ENCODE measurements around the gene SYT1.
"Not testable (repeated sequence)": the region's sequence is repeated elsewhere in the genome, so short reads cannot be mapped to it uniquely, and the experiment has no call there.

The SYT1 gene

DNA sequence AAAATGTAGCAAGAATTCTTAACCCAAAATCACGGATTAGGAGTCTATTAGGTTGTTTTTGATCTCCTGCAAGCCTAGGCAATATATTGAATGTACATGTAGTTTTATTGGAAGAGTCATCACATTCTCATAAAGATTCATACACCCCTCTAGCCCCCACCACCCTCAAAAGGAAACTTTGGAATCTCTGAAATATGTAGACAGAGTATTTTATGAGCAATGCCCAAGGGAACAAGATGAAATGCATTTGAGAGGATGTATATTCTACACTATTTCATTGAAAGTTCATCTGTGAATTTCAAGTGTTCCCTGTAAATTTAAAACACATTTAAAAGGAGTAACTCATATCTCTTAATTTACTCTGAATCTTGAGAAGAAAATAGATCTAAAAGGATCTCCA lies 103.7 kb downstream of the SYT1 start:
- DNase-seq (ENCODE audit: low read depth), result no peak

DNA sequence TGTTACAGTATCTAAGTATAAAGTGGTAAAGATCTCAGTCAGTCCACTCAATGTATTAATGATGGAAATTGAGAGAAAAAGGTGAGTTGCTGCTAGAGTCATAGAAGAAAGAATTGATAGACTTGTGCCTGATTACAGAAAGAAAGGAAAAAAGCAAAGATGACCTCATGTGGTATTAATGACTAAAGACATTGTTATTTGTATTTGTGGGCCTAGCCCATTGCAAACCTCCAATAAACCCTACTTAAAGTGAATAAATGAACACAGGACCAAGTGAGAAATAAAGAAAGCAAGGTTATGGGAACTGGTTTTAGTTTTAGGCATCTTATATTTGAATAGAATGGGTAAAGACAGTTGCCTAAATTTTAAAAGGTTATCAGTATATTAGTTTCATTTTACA lies 105.5 kb downstream of the SYT1 start:
- DNase-seq (ENCODE audit: low read depth), result no peak

DNA sequence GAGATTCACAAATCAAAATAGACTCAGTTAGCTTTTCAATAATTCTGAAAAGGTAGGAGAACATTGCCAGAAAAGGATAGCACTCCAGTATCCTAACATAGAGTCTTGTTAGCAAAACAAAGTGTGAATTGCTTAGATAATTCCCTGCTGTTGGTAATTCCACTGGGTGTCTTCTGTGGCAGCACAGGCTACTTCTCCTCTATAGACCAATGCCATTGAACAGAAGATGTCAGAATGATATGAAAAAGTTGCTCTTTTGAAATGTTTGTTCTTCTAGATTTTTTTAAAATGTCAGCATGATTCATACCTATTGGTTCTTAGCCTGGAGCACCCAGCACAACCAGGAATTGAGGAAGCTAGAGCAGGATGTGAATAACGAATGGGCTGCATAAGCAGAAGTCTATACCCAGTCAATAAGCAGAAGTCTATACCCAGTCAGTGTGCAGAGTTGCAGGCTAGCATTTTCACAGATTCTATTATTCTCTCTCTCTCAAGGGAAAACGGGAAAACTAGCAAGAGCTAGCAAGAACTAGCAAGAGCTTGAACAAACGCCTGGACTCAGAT lies 112.8 kb downstream of the SYT1 start:
- no peak for DNase-seq (ENCODE audit: low read depth)

DNA sequence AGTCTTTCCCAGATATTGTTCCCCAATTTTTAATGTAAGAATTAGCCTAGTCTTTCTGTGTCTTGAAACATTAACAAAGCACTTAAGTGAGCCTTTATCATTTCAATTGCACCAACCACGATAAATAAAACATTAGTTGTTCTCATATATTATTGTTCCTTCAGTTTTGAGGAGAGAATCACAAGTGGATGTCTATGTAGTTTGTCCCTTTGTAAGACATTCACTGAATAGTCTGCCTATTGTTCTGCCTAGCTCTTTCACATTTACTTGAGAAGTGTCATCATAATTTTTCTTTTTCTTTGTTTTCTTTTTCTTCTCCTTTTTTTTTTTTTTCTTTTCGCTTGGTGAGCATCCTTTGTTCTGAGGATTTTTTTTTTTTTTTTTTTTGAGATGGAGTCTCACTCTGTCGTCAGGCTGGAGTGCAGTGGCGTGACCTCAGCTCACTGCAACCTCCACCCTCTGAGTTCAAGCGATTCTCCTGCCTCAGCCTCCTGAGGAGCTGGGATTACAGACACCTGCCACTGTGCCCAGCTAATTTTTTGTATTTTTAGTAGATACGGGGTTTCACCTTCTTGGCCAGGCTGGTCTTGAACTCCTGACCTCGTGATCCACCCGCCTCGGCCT lies 129.7 kb downstream of the SYT1 start:
- no peak for DNase-seq (ENCODE audit: low read depth)

DNA sequence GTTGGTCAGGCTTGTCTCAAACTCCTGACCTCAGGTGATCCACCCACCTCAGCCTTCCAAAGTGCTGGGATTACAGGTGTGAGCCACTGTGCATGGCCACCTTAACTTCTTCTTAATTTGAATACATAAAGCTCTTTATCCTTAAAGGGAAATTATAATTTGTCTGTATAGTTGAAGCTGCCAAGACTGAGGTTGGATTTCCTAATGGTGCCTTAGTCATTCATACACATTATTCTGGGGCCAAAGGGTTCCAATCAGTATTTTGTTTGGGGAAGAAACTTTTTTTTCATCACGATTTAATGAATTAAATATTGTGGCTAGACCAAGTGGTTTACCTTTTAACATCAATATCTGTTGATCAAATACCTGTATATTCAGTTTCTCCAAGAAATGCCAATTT lies 135.9 kb downstream of the SYT1 start:
- DNase-seq (ENCODE audit: low read depth), result no peak

DNA sequence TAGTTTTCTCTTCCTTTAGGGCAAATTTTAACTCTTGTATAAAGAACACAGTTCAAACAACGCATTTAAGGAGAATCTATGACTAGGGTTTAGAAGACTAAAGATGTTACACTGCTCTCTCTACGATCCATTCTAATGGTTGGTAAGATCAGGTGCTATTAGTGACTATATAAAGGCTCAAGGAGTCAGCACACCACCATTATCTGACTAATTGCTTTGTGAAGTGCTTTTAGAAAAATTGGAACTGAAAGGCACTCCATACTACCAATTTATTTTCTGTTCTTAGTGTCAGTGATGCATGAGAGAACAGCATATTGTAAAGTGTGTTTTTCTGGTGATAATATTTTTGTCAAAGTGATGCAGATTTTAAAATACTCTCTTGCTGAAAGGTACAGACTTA lies 136.8 kb downstream of the SYT1 start:
- no peak for DNase-seq (ENCODE audit: low read depth)

DNA sequence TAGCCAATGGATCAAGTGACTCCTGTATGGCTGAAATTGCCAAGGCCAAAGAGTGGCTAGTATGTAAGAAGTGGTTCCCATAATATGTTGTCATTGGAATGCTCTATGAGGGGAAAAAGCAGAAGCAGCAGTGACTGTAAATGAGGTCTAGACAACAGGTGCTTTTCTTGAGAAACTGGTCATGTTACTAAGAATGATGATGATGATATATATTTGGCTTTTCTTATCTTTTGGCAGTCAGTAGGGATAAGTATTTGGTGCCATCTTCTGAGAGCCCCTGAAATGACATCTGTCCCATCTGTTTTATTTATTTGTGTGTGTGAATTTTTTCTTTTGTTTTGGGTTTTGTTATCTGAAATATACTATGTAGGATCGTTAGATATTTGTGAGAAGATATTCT lies 141.7 kb downstream of the SYT1 start:
- DNase-seq (ENCODE audit: low read depth), result peak; percentile 19

DNA sequence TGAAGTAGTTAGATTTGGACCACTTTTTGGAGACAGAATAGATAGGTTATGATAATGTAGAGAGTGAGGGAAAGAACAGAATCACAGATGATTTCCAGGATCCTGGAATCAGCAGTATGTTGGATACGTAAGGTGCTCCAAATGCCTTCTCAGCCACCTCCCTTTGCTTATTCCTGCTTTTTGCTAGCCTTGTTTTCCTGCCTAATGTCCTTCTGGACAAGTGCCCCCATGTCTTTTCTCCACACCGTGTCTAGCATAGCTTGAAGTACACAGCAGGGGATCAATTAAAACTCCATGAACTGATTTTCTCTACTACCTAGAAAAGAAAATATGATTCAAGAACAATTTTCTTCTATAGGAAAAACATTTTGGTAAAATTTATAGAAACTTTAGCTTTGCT lies 144.0 kb downstream of the SYT1 start:
- no peak for DNase-seq (ENCODE audit: low read depth)

DNA sequence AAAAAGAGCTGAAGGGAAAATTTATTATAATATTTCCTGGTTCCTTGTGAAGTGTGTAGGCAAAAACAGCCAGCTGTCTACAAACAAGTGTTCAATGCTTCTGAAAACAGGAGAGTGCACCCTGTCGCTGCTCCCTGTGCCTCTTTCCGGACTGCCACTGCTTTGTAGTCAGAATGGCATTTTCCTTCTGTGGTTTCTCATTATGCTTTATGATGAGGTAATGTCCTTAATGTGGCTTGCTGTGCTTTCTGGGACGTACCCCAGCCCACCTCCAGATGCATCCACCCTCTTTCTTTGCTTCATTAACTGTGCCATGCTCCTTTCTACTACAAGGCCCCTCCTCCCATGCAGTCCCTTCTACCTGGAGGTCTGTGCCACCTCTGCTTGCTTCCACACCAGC lies 148.1 kb downstream of the SYT1 start:
- DNase-seq (ENCODE audit: low read depth), result no peak

DNA sequence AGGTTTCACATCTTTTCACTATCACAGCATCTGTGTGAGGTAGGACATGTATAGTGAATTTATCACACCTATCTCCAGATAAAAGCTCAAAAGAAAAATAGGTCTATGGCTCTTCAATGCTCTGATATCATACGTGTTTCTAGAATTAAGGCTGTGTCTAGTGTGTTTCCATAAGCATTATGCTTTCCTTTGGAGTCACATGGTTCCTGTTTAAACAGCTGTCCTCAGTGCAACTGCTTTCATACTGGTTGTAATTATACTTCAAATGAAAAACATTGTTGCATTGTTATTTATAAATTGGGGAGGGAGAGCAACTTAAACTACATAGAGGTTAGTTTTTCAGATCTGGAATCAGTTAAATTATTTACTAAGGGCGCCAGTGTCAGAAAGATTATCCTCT lies 151.6 kb downstream of the SYT1 start:
- no peak for DNase-seq (ENCODE audit: low read depth)

DNA sequence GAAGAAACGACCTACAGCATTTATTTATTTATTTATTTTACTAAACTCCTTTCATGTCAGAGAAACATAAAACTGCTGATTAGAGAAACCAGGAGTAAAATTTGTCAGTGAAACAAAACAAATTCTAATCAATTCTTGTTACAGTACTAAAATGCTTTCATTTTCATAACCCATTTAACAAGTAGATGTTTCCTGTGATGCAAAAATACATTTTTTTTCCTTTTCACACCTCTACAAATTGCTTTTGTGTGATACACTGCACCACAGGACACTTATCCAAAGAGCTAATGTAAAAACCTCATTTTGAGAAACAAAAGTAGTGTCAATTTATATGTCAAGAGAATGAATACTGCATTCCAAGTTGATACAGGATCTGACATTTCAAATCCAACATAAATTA lies 155.1 kb downstream of the SYT1 start:
- no peak for DNase-seq (ENCODE audit: low read depth)

DNA sequence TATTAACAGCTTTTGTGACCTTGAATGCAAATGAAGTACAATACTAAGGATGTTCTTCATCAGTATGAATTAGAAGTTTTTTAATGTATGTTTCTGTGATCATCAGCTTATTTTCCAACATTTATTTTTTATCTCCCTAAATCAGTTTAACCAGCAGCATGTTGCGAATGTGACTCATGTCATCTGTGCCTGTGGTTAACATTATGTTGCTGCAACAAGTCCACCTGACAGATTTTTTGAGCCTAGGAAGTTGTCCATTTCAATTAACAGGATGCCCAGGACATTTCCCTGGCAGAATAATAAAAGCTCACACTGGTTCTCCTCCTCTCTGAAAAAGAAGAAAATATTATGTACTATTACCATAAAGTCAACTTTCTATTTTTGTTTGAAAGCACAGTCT lies 155.5 kb downstream of the SYT1 start:
- no peak for DNase-seq (ENCODE audit: low read depth)

DNA sequence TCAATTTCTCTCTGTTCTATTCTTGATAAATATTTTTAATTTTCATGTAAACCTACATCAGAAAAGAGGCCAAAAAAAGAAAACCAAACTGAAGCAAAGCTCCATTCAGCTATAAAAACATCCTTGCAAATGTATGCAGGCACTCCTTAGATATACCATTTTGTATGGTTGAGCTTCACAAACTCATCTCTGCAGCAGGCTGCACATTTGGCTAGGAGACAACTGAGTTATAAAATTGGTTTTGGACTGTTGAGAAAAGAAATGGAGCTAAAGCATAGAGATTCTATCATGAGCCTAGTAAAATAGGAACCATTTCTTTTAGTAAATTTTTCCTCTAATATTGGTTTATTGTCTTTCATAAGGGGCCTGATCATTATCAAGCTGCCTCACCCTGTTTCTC lies 156.4 kb downstream of the SYT1 start:
- no peak for DNase-seq (ENCODE audit: low read depth)

DNA sequence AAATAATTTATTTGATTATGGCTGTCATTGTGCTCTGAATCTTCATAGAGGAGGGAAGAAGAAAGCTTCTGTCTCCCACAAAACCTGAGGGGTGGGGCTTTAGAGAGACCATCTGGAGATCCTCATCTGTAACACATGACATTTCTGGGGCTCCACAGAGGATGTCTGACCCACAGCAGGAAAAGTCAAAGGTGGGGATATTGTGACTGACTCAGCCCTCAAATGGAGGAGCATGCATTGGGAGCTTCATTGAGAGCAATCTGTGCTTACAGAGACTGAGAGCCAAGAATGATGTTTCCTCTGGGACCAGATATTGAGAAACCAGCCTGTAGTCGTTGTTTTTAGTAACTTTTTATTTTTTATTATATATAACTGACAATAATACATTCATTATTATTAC lies 158.7 kb downstream of the SYT1 start:
- DNase-seq (ENCODE audit: low read depth), result no peak

DNA sequence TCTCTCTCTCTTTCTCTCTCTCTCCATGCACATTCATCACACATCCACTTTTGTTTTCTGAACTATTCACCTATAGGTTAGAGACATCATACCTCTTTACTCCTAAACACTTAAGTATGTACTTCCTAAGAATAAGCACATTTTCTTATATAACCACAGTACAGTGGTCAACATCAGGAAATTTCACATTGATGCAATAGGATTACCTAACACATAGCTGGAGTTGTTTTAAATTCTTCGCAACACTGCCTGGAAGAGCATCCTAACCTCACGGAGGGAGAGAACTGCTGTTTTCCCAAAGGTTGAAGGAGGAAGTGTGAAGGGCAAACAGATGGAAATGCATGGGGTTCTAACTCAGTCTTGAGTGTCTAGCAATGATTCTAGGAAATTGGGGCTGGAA lies 159.2 kb downstream of the SYT1 start:
- DNase-seq (ENCODE audit: low read depth), result no peak

DNA sequence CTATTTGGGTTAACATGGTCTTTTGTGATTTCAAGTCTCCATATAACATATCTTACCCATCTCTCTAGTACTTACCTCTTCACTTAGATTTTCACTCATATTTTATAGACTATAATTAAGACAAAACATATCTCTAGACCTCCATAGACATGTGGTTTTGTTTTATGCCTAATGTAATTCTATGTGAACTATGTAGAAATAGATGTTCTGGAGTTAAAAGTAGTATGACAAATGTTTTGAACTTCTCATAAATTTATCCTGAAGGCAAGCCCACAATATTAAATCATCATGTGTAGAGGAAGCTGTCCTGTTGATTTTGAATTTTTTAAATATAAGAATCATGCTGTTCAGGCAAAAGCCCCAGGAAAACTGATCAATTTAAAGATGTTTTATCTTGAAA lies 169.2 kb downstream of the SYT1 start:
- no peak for DNase-seq (ENCODE audit: low read depth)

DNA sequence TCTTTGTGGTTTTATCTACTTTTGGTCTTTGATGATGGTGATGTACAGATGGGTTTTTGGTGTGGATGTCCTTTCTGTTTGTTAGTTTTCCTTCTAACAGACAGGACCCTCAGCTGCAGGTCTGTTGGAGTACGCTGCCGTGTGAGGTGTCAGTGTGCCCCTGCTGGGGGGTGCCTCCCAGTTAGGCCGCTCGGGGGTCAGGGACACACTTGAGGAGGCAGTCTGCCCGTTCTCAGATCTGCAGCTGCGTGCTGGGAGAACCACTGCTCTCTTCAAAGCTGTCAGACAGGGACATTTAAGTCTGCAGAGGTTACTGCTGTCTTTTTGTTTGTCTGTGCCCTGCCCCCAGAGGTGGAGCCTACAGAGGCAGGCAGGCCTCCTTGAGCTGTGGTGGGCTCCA lies 180.2 kb downstream of the SYT1 start:
- DNase-seq (ENCODE audit: low read depth), result not testable (repeated sequence)

DNA sequence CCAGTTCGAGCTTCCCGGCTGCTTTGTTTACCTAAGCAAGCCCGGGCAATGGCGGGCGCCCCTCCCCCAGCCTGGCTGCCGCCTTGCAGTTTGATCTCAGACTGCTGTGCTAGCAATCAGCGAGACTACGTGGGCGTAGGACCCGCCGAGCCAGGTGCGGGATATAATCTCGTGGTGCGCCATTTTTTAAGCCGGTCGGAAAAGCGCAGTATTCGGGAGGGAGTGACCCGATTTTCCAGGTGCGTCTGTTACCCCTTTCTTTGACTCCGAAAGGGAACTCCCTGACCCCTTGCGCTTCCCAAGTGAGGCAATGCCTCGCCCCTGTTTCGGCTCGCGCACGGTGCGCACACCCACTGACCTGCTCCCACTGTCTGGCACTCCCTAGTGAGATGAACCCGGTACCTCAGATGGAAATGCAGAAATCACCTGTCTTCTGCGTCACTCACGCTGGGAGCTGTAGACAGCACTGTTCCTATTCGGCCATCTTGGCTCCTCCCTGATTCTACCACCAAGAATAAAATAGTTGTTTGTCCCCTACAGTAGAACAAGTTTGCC lies 180.7 kb downstream of the SYT1 start:
- DNase-seq (ENCODE audit: low read depth), result not testable (repeated sequence)

DNA sequence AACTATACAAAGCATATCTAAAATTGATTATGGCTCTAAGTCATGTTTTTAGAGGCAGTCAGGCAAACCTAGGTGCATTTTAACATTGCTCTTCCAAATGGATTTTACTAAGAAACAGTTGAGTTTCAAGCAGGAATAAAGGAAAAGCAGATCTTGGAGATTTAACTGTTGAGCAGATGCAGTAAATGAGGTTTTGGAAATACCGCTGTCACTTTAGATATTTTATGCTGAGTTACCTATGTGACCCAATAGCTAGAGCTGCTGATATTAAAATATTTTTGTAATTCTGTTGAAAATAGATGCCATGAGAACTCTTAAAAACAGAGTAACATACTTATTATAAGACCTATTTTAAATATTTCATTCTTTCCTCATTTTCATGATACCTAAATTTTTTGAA lies 181.4 kb downstream of the SYT1 start:
- no peak for DNase-seq (ENCODE audit: low read depth)

DNA sequence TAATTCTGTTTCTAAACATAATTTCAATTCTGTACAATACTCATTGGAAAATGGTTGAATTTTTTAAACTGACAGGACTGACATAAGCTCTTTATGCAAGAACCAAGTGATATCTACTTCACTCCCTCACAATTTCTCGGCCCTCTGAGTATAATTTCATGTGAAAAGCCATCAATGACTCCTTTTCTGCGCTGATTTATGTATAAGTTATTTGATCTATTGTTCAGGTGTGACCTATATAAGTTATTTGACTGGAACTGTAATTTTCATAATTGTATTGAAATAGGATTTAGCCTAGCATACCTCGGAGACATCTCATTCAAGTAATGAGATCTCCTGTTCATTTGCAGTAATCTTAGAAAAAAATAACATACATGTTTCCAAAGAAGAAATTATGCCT lies 184.4 kb downstream of the SYT1 start:
- DNase-seq (ENCODE audit: low read depth), result no peak

DNA sequence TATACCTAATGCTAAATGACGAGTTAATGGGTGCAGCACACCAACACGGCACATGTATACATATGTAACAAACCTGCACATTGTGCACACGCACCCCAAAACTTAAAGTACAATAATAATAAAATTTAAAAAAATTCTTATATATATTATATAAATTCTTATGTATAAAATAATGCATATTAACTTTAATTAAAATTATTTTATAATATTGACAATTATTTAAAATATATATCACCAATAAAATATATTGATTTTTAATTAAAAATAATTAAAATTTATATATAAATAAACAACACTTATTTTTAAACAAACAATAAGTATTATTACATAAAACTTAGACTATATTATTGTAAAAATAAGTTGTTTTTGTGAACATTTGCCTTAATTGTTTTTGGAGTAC lies 188.8 kb downstream of the SYT1 start:
- DNase-seq (ENCODE audit: low read depth), result no peak

DNA sequence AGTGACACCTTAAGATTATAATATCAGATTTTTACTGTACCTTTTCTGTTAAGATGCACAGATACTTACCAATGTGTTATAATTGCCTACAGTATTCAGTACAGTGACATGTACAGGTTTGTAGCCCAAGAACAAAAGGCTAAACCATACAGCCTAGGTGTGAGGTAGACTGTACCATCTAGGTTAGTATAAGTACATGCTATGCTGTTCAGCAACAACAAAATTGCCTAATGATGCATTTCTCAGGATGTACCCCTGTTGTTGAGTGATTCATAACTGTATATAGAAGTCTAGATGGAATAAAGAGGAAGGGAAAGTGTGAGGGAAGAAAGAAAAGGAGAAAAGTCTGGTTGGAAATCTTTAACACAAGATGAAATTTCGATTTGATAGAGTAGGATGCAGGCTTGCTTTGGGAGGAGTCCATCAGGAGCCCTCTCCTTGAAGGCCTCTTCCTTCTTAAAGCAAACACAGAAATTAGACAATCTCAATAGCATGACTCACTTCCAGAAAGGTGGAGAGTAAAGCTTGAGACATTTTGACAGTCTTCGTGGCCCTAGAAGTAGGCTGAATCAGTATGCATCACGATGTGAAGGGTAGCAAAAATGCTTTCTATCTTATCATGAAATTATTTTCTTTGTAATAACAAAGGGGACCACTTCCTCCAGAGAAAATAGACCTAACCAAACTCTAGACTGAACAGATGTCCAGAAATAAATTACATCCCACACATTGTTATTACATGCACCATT lies 191.5 kb downstream of the SYT1 start:
- DNase-seq (ENCODE audit: low read depth), result peak; percentile 39

DNA sequence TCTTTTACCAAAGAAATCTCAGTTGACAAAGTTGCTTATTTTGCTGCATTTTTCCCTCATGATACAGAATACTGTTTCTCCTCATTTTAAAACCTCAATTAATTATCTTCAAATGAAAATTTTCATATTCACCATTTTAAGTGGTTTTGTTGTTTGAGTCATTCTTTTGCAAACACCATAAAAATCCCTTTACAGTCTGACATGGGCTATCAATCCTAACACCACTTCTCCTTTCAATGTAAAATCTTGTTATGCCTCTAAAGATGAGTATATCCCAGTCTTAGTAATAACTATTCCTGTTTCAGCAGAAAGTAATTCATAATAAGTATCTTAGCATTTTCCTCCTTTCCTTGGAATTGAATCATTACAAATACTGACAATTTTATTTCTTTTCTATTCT lies 192.2 kb downstream of the SYT1 start:
- DNase-seq (ENCODE audit: low read depth), result peak; percentile 13

DNA sequence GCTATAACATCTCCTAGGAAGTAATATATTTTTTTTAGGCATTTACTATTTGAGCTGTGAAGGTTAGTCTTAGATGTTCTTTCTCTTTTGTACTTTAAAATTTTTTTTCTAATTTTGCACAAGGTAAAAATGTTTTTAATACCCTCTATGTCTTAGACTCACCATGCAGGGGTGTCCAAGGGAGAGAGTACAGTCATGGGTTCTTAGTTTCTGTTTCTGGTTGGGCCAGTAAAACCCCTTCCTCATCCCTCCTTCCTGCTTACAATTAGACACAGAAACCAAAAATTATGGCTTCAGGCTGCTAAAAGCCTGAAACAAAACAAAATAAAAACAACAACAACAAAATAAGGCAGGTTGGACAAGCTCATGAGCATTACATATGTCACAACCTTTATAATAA lies 193.0 kb downstream of the SYT1 start:
- DNase-seq (ENCODE audit: low read depth), result no peak
